Measurements from ENCODE around the gene EPB41L4B.
A peak's percentile ranks its signal among the peaks of the same experiment; 100 is the strongest.
"Not testable (repeated sequence)": the region's sequence is repeated elsewhere in the genome, so short reads cannot be mapped to it uniquely, and the experiment has no call there.

The EPB41L4B gene

GRCh38 chr9:109320742-109321448, at the start of gene EPB41L4B:
TSS of gene EPB41L4B (minus strand) at chr9:109321059. CDS start at chr9:109320446, 613 bp downstream.
- peak; percentile 91 for DNase-seq (ENCODE audit: low spot score)

- DNase-seq (ENCODE audit: low spot score): no peak
These were observed 48.4 kb upstream of the EPB41L4B start for GRCh38 chr9:109369285-109369684.

- DNase-seq (ENCODE audit: low spot score): no peak
These were observed 39.9 kb upstream of the EPB41L4B start for GRCh38 chr9:109360771-109361170.

- not testable (repeated sequence) for DNase-seq (ENCODE audit: low spot score)
These were observed 38.2 kb upstream of the EPB41L4B start for GRCh38 chr9:109358968-109359603.

GRCh38 chr9:109355564-109356297, 34.9 kb upstream of the EPB41L4B start:
- no peak for DNase-seq (ENCODE audit: low spot score)

GRCh38 chr9:109354190-109354589, 33.3 kb upstream of the EPB41L4B start:
- DNase-seq (ENCODE audit: low spot score): no peak

- no peak for DNase-seq (ENCODE audit: low spot score)
These were observed 30.2 kb upstream of the EPB41L4B start for GRCh38 chr9:109351032-109351431.

- no peak for DNase-seq (ENCODE audit: low spot score)
These were observed 28.6 kb upstream of the EPB41L4B start for GRCh38 chr9:109349421-109349846.

GRCh38 chr9:109346904-109347303, 26.0 kb upstream of the EPB41L4B start:
- no peak for DNase-seq (ENCODE audit: low spot score)

- DNase-seq (ENCODE audit: low spot score): no peak
These were observed 24.0 kb upstream of the EPB41L4B start for GRCh38 chr9:109344866-109345265.

GRCh38 chr9:109342878-109343277, 22.0 kb upstream of the EPB41L4B start:
- no peak for DNase-seq (ENCODE audit: low spot score)

- no peak for DNase-seq (ENCODE audit: low spot score)
These were observed 20.7 kb upstream of the EPB41L4B start for GRCh38 chr9:109341561-109341960.

- not testable (repeated sequence) for DNase-seq (ENCODE audit: low spot score)
These were observed 20.1 kb upstream of the EPB41L4B start for GRCh38 chr9:109340979-109341378.

GRCh38 chr9:109336409-109336808, 15.6 kb upstream of the EPB41L4B start:
- no peak for DNase-seq (ENCODE audit: low spot score)

- DNase-seq (ENCODE audit: low spot score): no peak
These were observed 15.1 kb upstream of the EPB41L4B start for GRCh38 chr9:109335929-109336328.

GRCh38 chr9:109335121-109335520, 14.3 kb upstream of the EPB41L4B start:
- no peak for DNase-seq (ENCODE audit: low spot score)

- no peak for DNase-seq (ENCODE audit: low spot score)
These were observed 10.5 kb upstream of the EPB41L4B start for GRCh38 chr9:109331353-109331752.

GRCh38 chr9:109329638-109330258, 8.9 kb upstream of the EPB41L4B start:
- no peak for DNase-seq (ENCODE audit: low spot score)

GRCh38 chr9:109328978-109329637, 8.2 kb upstream of the EPB41L4B start:
- DNase-seq (ENCODE audit: low spot score): no peak

- no peak for DNase-seq (ENCODE audit: low spot score)
These were observed 4.2 kb upstream of the EPB41L4B start for GRCh38 chr9:109325089-109325488.

- DNase-seq (ENCODE audit: low spot score): peak; percentile 49
These were observed 2.9 kb upstream of the EPB41L4B start for GRCh38 chr9:109323771-109324170.

- DNase-seq (ENCODE audit: low spot score): no peak
These were observed 868 bp upstream of the EPB41L4B start for GRCh38 chr9:109321727-109322126.
